Endothelial cell of umbilical vein (primary cell): ENCODE data around the gene PAM16.

Source experiments
- CTCF ChIP-seq, 2 donors: IDR thresholded peaks; 1 replicate in 1 of 2; 2 replicates in 1 of 2; pipeline ENCODE4 v1.5.1; 2011; ENCODE audit warnings: low read length in 2 of 2, mild to moderate bottlenecking in 2 of 2, moderate library complexity in 2 of 2, control low read depth in 1 of 2, inconsistent platforms in 1 of 2, low read depth in 1 of 2; ENCODE audit not compliant: insufficient read depth in 1 of 2; ENCODE audit errors: extremely low read depth in 1 of 2
- EZH2 ChIP-seq: IDR thresholded peaks from 2 replicates; pipeline ENCODE4 v1.6.1; 2012; ENCODE audit warnings: borderline replicate concordance, low read depth, mild to moderate bottlenecking, moderate library complexity, low read length, inconsistent platforms; ENCODE audit not compliant: severe bottlenecking
- MYC ChIP-seq: IDR thresholded peaks from one replicate; pipeline ENCODE4 v1.6.1; 2011; ENCODE audit warnings: mild to moderate bottlenecking, low read depth, low read length
- POLR2A ChIP-seq: IDR thresholded peaks from 2 replicates; pipeline ENCODE4 v1.6.1; 2012; ENCODE audit warnings: low read depth, mild to moderate bottlenecking, control low read depth, low read length
- POLR2AphosphoS5 ChIP-seq: IDR thresholded peaks from 2 replicates; pipeline ENCODE4 v1.6.1; 2012; ENCODE audit warnings: low read depth, mild to moderate bottlenecking, control low read depth, low read length, moderate library complexity; ENCODE audit not compliant: insufficient read depth

- TF ChIP-seq EZH2 = no peak
- TF ChIP-seq CTCF (IDR thresholded peaks at IDR 0.05; ENCODE audit: extremely low read depth in 1 of 2, insufficient read depth in 1 of 2, low read depth in 1 of 2, low read length in 2 of 2) = no peak
- no peak for TF ChIP-seq POLR2A
- no peak for TF ChIP-seq MYC
- no peak for TF ChIP-seq POLR2AphosphoS5
Observed at GRCh38 chr16:4370570-4371356, 19.6 kb upstream of the PAM16 start.
